Coronary artery (tissue), 2 donors: ENCODE data around the gene SMARCD2.

Experiments
- DNase-seq: peaks from one replicate; pipeline ENCODE4 v3.0.0-alpha.2; 2017; ENCODE audit warnings: low spot score
- H3K27ac ChIP-seq, 2 donors: fragments of 200-600 bp; sonication (generic); one replicate each; pipeline ENCODE4 v1.5.1; 2016 to 2019
- H3K4me3 ChIP-seq: fragments of 200-600 bp; sonication (generic); 2 replicates; pipeline ENCODE4 v1.5.1; 2016; ENCODE audit warnings: mild to moderate bottlenecking, moderate library complexity
- CTCF ChIP-seq: fragments of 200-600 bp; sonication (generic); IDR thresholded peaks from one replicate; pipeline ENCODE4 v1.5.1; 2019; ENCODE audit warnings: antibody characterized with exemption

SMARCD2 gene

DNA sequence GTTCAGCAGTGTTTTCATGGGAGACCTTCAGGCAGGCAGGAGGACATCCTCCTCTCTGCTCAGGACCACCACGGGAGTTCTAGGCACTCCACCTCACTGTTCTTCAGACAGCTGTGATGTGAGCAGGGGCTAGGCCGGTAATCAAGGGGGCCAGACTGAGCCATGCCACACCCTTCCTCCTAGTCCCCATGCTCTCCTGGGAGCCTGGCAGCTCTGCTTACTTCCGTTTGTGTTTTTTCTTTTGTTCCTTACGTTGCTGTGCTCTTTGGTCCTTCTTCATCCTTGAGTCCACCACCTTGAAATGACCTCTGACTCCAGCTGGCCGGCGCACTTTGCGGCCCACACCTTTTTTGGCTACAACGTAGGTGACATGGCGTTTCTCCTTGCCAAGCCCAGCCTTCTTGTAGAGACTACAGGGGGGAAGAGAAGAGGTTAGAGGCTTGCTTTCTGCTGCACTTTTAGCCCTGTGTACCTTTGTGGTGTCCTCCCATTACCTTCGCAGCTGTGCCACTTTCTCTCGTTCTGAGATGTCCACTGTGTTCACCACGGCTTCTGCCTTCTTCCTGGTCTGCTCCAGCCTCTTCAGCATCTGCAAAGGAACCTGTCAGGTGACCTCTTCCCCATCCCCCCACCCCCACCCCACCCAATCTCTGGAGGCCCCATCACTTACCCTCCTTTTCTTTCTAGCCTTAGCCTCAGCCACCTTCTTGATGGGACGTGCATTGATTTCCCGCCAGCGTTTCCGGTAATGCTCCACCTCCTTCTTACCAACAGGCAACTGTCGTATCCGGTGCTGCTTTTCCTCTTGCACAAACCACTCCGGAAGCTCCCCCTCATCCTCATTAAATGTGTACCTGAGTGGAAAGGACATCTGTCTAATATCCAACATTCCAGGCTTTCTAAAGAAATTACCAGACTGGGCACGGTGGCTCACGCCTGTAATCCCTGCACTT lies 22.6 kb downstream of the SMARCD2 start:
- Histone ChIP-seq H3K27ac (no peak overlapping the region), H3K4me3 (no peak overlapping the region)
- no peak for DNase-seq
- TF ChIP-seq CTCF: no peak

GRCh38 chr17:63819131-63819530 lies 23.4 kb downstream of the SMARCD2 start:
- TF ChIP-seq CTCF: no peak
- Histone ChIP-seq H3K4me3 (no peak overlapping the region), H3K27ac (no peak overlapping the region)
- no peak for DNase-seq

DNA sequence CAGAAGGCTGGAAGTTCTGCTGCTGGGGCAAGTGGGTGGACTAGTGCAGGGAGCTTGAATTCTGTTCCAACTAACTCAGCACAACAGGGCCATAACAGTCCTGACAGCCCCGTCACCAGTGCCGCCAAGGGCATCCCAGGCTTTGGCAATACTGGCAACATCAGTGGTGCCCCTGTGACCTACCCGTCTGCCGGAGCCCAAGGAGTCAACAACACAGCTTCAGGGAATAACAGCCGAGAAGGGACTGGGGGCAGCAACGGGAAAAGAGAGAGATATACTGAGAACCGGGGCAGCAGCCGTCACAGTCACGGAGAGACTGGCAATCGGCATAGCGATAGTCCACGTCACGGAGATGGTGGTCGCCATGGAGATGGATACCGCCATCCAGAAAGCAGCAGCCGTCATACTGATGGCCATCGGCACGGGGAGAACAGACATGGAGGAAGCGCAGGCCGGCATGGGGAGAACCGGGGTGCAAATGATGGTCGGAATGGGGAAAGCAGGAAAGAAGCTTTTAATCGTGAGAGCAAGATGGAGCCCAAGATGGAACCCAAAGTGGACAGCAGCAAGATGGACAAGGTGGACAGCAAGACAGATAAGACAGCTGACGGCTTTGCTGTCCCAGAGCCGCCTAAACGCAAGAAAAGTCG lies 24.6 kb downstream of the SMARCD2 start:
- no peak for DNase-seq
- Histone ChIP-seq H3K4me3 (no peak overlapping the region), H3K27ac (no peak overlapping the region)
- TF ChIP-seq CTCF: no peak

GRCh38 chr17:63816669-63817068 lies 25.8 kb downstream of the SMARCD2 start:
- H3K4me3 ChIP-seq: no peak overlapping the region
- DNase-seq: no peak
- H3K27ac ChIP-seq: no peak overlapping the region
- TF ChIP-seq CTCF: no peak

DNA sequence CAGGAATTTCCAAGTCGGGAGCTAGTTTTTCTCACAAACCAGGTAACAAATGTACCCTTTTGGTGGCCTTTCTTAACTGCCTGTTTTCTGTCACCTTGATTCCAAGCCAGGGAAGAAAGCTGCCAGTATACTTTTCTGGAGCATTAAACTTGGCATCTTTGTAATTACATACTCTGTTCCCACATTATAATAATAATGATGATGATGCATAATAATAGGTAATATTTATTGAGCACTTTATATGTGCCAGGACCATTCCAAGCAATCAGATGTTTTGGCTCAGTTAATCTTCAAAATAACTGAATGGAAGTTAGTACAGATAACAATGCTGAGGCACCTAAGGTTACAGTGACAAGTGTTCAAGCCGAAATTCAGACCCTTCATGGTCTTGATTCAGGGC lies 26.4 kb downstream of the SMARCD2 start:
- no peak overlapping the region for H3K4me3 ChIP-seq
- H3K27ac ChIP-seq: no peak overlapping the region
- no peak for TF ChIP-seq CTCF
- DNase-seq: no peak

DNA sequence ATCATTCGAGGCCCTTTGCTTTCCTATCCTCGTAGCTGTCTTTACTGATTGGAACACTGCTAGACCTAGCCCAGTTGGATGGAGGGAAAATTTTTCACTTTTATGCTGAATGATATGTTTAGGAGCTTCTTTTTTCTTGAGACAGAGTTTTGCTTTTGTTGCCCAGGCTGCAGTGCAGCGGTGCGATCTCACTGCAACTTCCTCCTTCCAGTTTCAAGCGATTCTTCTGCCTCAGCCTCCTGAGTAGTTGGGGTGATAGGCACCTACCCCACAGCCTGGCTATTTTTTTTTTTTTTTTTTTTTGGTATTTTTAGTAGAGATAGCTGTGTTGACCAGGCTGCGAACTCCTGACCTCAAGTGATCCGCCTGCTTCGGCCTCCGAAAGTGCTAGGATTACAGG lies 32.5 kb downstream of the SMARCD2 start:
- no peak for DNase-seq
- H3K4me3 ChIP-seq: no peak overlapping the region
- H3K27ac ChIP-seq: no peak overlapping the region
- TF ChIP-seq CTCF: no peak
